ENCODE results near the gene C1QTNF8.

The C1QTNF8 gene

GRCh38 chr16:1056196-1056595 lies 39.8 kb downstream of the C1QTNF8 start:
- Histone ChIP-seq H3K4me3 (ENCODE audit: low read depth in 1 of 2, low read length in 1 of 2) (no peak overlapping the region), H3K4me1 (ENCODE audit: control insufficient read depth in 1 of 2, insufficient read depth in 1 of 2, low read depth in 1 of 2, low read length in 1 of 2) (no peaks in the 10 kb centered on the region), H3K36me3 (no peaks in the 10 kb centered on the region), H3K9me3 (no peaks in the 10 kb centered on the region), H3K27me3 (peaks cover 29% of the 10 kb centered on the region), H3K27ac (no peak overlapping the region)
- no peak for TF ChIP-seq CTCF (IDR thresholded peaks at IDR 0.05)

- Histone ChIP-seq H3K9me3 (no peaks in the 10 kb centered on the region), H3K27me3 (peaks cover 29% of the 10 kb centered on the region), H3K27ac (no peak overlapping the region), H3K4me1 (ENCODE audit: control insufficient read depth in 1 of 2, insufficient read depth in 1 of 2, low read depth in 1 of 2, low read length in 1 of 2) (no peaks in the 10 kb centered on the region), H3K4me3 (ENCODE audit: low read depth in 1 of 2, low read length in 1 of 2) (no peak overlapping the region), H3K36me3 (no peaks in the 10 kb centered on the region)
- TF ChIP-seq CTCF (IDR thresholded peaks at IDR 0.05), result no peak
Observed at GRCh38 chr16:1055557-1055924, 40.5 kb downstream of the C1QTNF8 start.

- no peak for TF ChIP-seq CTCF (IDR thresholded peaks at IDR 0.05)
- Histone ChIP-seq H3K9me3 (no peaks in the 10 kb centered on the region), H3K27ac (no peak overlapping the region), H3K4me1 (ENCODE audit: control insufficient read depth in 1 of 2, insufficient read depth in 1 of 2, low read depth in 1 of 2, low read length in 1 of 2) (no peaks in the 10 kb centered on the region), H3K36me3 (no peaks in the 10 kb centered on the region), H3K27me3 (peaks cover 30% of the 10 kb centered on the region), H3K4me3 (ENCODE audit: low read depth in 1 of 2, low read length in 1 of 2) (no peak overlapping the region)
Observed at GRCh38 chr16:1054660-1055556, 41.1 kb downstream of the C1QTNF8 start.

- Histone ChIP-seq H3K27ac (no peak overlapping the region), H3K4me3 (ENCODE audit: low read depth in 1 of 2, low read length in 1 of 2) (no peak overlapping the region), H3K36me3 (no peaks in the 10 kb centered on the region), H3K9me3 (no peaks in the 10 kb centered on the region), H3K4me1 (ENCODE audit: control insufficient read depth in 1 of 2, insufficient read depth in 1 of 2, low read depth in 1 of 2, low read length in 1 of 2) (no peaks in the 10 kb centered on the region), H3K27me3 (peaks cover 40% of the 10 kb centered on the region)
- no peak for TF ChIP-seq CTCF (IDR thresholded peaks at IDR 0.05)
Observed at GRCh38 chr16:1053700-1054368, 42.2 kb downstream of the C1QTNF8 start.

GRCh38 chr16:1053121-1053521 lies 42.9 kb downstream of the C1QTNF8 start:
- Histone ChIP-seq H3K4me3 (ENCODE audit: low read depth in 1 of 2, low read length in 1 of 2) (no peak overlapping the region), H3K36me3 (no peaks in the 10 kb centered on the region), H3K27me3 (peaks cover 43% of the 10 kb centered on the region), H3K27ac (no peak overlapping the region), H3K9me3 (no peaks in the 10 kb centered on the region), H3K4me1 (ENCODE audit: control insufficient read depth in 1 of 2, insufficient read depth in 1 of 2, low read depth in 1 of 2, low read length in 1 of 2) (no peaks in the 10 kb centered on the region)
- no peak for TF ChIP-seq CTCF (IDR thresholded peaks at IDR 0.05)

All from neutrophil (primary cell).